Measurements from ENCODE around the gene PDP2. TPM values are rescaled to one million over a fixed set of nuclear protein-coding genes. Genes with fewer than 3 reads are reported as not detected.
A peak's percentile ranks its signal among the peaks of the same experiment; 100 is the strongest.

Gene PDP2
- total and polyA plus RNA-seq, 9 of the 15 experiments (the other 6 are each of a cell fraction or from before 2014, with no cell fraction given), result 2.5 to 24.3 (median 7.2) TPM

DNA sequence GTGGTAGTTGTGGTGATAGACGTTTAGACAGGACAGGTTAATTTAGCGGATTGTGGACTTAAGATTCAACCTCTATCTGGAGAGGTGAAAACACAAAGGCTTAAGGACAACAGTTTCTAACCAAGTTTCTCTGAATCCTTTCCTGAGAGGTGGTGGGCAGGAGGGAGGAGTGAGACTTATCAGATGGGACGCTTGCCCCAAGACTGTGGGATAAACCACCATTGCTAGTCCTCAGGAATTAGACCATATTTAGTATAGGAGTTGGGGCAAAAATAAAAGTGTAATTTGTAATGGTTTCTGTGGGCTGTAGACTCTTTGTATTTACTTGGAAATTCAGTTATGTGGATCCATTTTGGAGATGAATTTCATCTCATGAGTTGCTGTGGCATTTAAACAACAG is 6.6 kb downstream of the PDP2 start:
- no TSS peak for BruUV-seq (replicated peaks)

More for the DNA sequence above, 6.6 kb downstream of the PDP2 start:
- 11% methylated on average over 3 of the region's 3 CpGs for WGBS (ENCODE audit: insufficient coverage, low coverage, missing lambda C conversion rate)
- Histone ChIP-seq H3K9ac (ENCODE audit: insufficient read depth in 1 of 2, low read depth in 2 of 2, low read length in 2 of 2) (0 out of 4 replicates have a peak overlapping the region, but pooled peaks of 1 of the 2 experiments have one; percentile 6), H3K4me1 (replicated peaks in 1 of 2; ENCODE audit: control insufficient read depth in 2 of 2, insufficient read depth in 2 of 2, low read length in 2 of 2) (peaks cover 15 to 16% of the 10 kb centered on the region in 2 experiments; a peak in 4 of 5 replicates), H2AFZ (ENCODE audit: low read depth, low read length) (no peak overlapping the region), H3K4me3 (no peak overlapping the region), H4K20me1 (replicated peaks; ENCODE audit: control insufficient read depth, insufficient read depth, low read length) (no peaks in the 10 kb centered on the region; the same call in 1 of the 2 replicates), H3K9me1 (ENCODE audit: control insufficient read depth, insufficient read depth, low read length) (no peaks in the 10 kb centered on the region), H3K36me3 (ENCODE audit: control insufficient read depth, insufficient read depth, low read length) (peaks cover 69% of the 10 kb centered on the region), H3K27ac (ENCODE audit: extremely low read depth, low read depth, low read length) (no peak overlapping the region), H3K27me3 (ENCODE audit: control insufficient read depth in 2 of 2, insufficient read depth in 2 of 2, low read length in 2 of 2) (no peaks in the 10 kb centered on the region), H3K9me3 (replicated peaks; ENCODE audit: control insufficient read depth, insufficient read depth, low read depth, low read length) (no peaks in the 10 kb centered on the region), H3K79me2 (ENCODE audit: control insufficient read depth, insufficient read depth, low read length) (peaks cover 7% of the 10 kb centered on the region), H3K4me2 (ENCODE audit: insufficient read depth, low read length) (peak overlapping the region; percentile 32; the same call in 1 of the 2 replicates)
- DNase-seq (ENCODE audit: extremely low read depth in 1 of 4, low spot score in 3 of 4) (peak in 1 of 4 experiments; percentile 7), ATAC-seq (no peak), FAIRE-seq (peak; percentile 15)
- TF ChIP-seq RCOR1 (IDR thresholded peaks at IDR 0.05; ENCODE audit: borderline replicate concordance in 1 of 2, low read depth in 2 of 2, low read length in 2 of 2), result peak in 1 of 2 experiments; percentile 54; a peak in 1 of 4 replicates
- no peak for TF ChIP-seq CBX3 (IDR thresholded peaks at IDR 0.05; ENCODE audit: borderline replicate concordance in 1 of 2, low read length in 2 of 2)
- TF ChIP-seq FOSL1 (tag; conservative IDR thresholded peaks at IDR 0.05), result 0 out of 2 replicates have a peak, but pooled peaks have one; percentile 14
- peak; percentile 46 for TF ChIP-seq NFIC (IDR thresholded peaks at IDR 0.05)
- no peak for TF ChIP-seq L3MBTL2 (IDR thresholded peaks at IDR 0.05)
- no peak for TF ChIP-seq ZNF133 (CRISPR knock-in tag; IDR thresholded peaks at IDR 0.05)
- no peak for TF ChIP-seq ZNF253 (CRISPR knock-in tag; conservative IDR thresholded peaks at IDR 0.05)
- no peak for TF ChIP-seq NR4A1 (CRISPR knock-in tag; IDR thresholded peaks at IDR 0.05)
- TF ChIP-seq NR4A1 (tag; IDR thresholded peaks at IDR 0.05), result no peak
- no peak for TF ChIP-seq ZNF23 (CRISPR knock-in tag; IDR thresholded peaks at IDR 0.05)
- peak in 1 of 2 experiments; percentile 61; a peak in 1 of 4 replicates for TF ChIP-seq SRF (CRISPR knock-in tag; IDR thresholded peaks at IDR 0.05)
- TF ChIP-seq HMBOX1 (IDR thresholded peaks at IDR 0.05), result peak; percentile 91
- intact Hi-C loops (cut with micrococcal nuclease) (no loop called here), in situ Hi-C loops (cut with MboI) (no loop called here)
- POLR2A ChIA-PET, result interaction anchor here (1.8 kb wide), 1 partner anchor 14 kb away, joined by 5 read pairs; no protein-coding TSS in a partner anchor
- CTCF ChIA-PET (ENCODE audit: low intra/inter-chr PET ratio), result no interaction called here

All from K562 (cell line).